ENCODE results near the gene ZNF830.

DNA sequence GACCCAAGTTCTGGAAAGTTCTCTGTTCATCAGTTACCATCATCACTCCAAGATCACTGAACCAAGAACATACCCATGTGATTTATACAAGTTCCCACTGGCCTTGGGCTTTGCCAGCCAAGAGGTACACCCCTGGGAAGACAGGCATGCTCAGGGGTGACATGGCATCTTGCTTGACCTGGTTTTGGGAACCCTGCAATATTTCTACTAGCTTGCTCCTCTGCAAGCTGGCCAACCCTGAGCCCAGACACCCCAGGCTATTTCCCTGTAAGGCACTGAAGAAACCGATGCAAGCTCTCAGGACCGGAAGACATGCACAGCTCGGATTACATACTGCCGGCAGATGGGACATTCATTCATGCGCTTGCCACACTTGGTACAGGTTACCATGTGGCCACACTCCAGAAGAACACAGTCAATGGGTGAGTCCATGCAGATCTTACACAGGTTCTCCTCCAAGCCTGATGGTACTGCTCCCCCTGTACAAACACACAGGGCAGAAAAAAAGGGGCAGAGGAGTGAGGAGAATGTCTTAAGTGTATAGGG, 50.4 kb downstream of the ZNF830 start:
- TF ChIP-seq EZH2phosphoT487 (IDR thresholded peaks at IDR 0.05; ENCODE audit: borderline replicate concordance, low read depth, low read length): no peak
- TF ChIP-seq, protein P1, sequence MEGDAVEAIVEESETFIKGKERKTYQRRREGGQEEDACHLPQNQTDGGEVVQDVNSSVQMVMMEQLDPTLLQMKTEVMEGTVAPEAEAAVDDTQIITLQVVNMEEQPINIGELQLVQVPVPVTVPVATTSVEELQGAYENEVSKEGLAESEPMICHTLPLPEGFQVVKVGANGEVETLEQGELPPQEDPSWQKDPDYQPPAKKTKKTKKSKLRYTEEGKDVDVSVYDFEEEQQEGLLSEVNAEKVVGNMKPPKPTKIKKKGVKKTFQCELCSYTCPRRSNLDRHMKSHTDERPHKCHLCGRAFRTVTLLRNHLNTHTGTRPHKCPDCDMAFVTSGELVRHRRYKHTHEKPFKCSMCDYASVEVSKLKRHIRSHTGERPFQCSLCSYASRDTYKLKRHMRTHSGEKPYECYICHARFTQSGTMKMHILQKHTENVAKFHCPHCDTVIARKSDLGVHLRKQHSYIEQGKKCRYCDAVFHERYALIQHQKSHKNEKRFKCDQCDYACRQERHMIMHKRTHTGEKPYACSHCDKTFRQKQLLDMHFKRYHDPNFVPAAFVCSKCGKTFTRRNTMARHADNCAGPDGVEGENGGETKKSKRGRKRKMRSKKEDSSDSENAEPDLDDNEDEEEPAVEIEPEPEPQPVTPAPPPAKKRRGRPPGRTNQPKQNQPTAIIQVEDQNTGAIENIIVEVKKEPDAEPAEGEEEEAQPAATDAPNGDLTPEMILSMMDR (conservative IDR thresholded peaks at IDR 0.05; ENCODE audit: low read length): no peak

All from OCI-LY7 (cell line).